ENCODE measurements around the gene TOGARAM1.

DNA sequence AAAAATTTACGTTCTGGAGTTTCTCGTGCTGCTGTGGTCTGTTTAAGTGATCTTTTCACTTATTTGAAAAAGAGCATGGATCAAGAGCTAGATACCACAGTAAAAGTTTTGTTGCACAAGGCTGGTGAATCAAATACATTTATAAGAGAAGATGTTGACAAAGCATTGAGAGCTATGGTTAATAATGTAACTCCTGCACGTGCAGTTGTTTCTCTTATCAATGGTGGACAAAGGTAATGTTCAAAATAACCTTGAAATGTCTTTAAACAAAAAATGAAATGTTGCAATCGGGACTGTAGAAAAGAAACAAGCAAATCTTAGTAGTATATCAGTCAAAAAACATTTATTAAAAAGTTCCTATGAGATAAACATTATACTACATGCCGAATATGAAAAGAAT, 82.6 kb downstream of the TOGARAM1 start:
- TF ChIP-seq, protein P1, sequence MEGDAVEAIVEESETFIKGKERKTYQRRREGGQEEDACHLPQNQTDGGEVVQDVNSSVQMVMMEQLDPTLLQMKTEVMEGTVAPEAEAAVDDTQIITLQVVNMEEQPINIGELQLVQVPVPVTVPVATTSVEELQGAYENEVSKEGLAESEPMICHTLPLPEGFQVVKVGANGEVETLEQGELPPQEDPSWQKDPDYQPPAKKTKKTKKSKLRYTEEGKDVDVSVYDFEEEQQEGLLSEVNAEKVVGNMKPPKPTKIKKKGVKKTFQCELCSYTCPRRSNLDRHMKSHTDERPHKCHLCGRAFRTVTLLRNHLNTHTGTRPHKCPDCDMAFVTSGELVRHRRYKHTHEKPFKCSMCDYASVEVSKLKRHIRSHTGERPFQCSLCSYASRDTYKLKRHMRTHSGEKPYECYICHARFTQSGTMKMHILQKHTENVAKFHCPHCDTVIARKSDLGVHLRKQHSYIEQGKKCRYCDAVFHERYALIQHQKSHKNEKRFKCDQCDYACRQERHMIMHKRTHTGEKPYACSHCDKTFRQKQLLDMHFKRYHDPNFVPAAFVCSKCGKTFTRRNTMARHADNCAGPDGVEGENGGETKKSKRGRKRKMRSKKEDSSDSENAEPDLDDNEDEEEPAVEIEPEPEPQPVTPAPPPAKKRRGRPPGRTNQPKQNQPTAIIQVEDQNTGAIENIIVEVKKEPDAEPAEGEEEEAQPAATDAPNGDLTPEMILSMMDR (IDR thresholded peaks at IDR 0.05; ENCODE audit: low read length), result no peak
- no peak for TF ChIP-seq EZH2 (IDR thresholded peaks at IDR 0.05; ENCODE audit: borderline replicate concordance, low read length)

Measured in OCI-LY1 (cell line).